GM19452 (cell line): ENCODE data around the gene ZP1.
"Not testable (repeated sequence)": the region's sequence is repeated elsewhere in the genome, so short reads cannot be mapped to it uniquely, and the experiment has no call there.

Experiments
- ATAC-seq: cut with Tn5 transposase; IDR thresholded peaks from one replicate; pipeline ENCODE4 v1.9.1; 2021; ENCODE audit not compliant: unreplicated experiment

ZP1 gene

GRCh38 chr11:60905047-60905446 is 37.7 kb downstream of the ZP1 start:
- ATAC-seq, result no peak

GRCh38 chr11:60905551-60906113 is 38.3 kb downstream of the ZP1 start:
- no peak for ATAC-seq

GRCh38 chr11:60906132-60906972 is 39.0 kb downstream of the ZP1 start, which contains the start of gene PRPF19:
Gene PRPF19, minus strand, starts transcription at chr11:60906585. Its CDS starts 203 bp downstream, at chr11:60906382.
- ATAC-seq, result peak; percentile 67

GRCh38 chr11:60908803-60909202 is 41.5 kb downstream of the ZP1 start:
- ATAC-seq, result no peak

- not testable (repeated sequence) for ATAC-seq
Observed at GRCh38 chr11:60909680-60910280, 42.4 kb downstream of the ZP1 start.

GRCh38 chr11:60910281-60910687 is 42.9 kb downstream of the ZP1 start:
- ATAC-seq, result peak; percentile 36

- ATAC-seq, result no peak
Observed at GRCh38 chr11:60910711-60911380, 43.5 kb downstream of the ZP1 start.

- ATAC-seq, result no peak
Observed at GRCh38 chr11:60912223-60912850, 45.0 kb downstream of the ZP1 start.

- no peak for ATAC-seq
Observed at GRCh38 chr11:60912851-60913528, 45.6 kb downstream of the ZP1 start.

- peak; percentile 40 for ATAC-seq
Observed at GRCh38 chr11:60913793-60914632, 46.7 kb downstream of the ZP1 start, which contains the start of gene TMEM109. Gene TMEM109, plus strand, starts transcription at chr11:60914158. Its CDS starts 5,536 bp downstream, at chr11:60919694.

GRCh38 chr11:60914633-60915247 is 47.4 kb downstream of the ZP1 start:
- no peak for ATAC-seq

GRCh38 chr11:60915248-60915914 is 48.0 kb downstream of the ZP1 start:
- peak; percentile 51 for ATAC-seq

GRCh38 chr11:60916669-60917206 is 49.4 kb downstream of the ZP1 start:
- ATAC-seq, result no peak

GRCh38 chr11:60917267-60917666 is 49.9 kb downstream of the ZP1 start:
- no peak for ATAC-seq

GRCh38 chr11:60918251-60918938 is 51.1 kb downstream of the ZP1 start:
- no peak for ATAC-seq

- ATAC-seq, result no peak
Observed at GRCh38 chr11:60918939-60919265, 51.6 kb downstream of the ZP1 start.

GRCh38 chr11:60919320-60919719 is 52.0 kb downstream of the ZP1 start:
- no peak for ATAC-seq

- no peak for ATAC-seq
Observed at GRCh38 chr11:60919956-60920355, 52.6 kb downstream of the ZP1 start.
